HG03060 (cell line): ENCODE measurements around the gene CRKL.
"Not testable (repeated sequence)": the region's sequence is repeated elsewhere in the genome, so short reads cannot be mapped to it uniquely, and the experiment has no call there.

Source experiments
- ATAC-seq: cut with Tn5 transposase; IDR thresholded peaks from one replicate; pipeline ENCODE4 v1.9.1; 2021; ENCODE audit warnings: low read depth, moderate number of reproducible peaks; ENCODE audit not compliant: unreplicated experiment

CRKL gene

GRCh38 chr22:20930435-20930834, 13.2 kb downstream of the CRKL start:
- not testable (repeated sequence) for ATAC-seq

GRCh38 chr22:20931126-20931654, 14.0 kb downstream of the CRKL start:
- ATAC-seq: no peak

GRCh38 chr22:20933910-20934309, 16.7 kb downstream of the CRKL start:
- ATAC-seq: no peak

- not testable (repeated sequence) for ATAC-seq
Observed at GRCh38 chr22:20935049-20935448, 17.8 kb downstream of the CRKL start.

GRCh38 chr22:20935780-20936539, 18.8 kb downstream of the CRKL start:
- ATAC-seq: not testable (repeated sequence)

- no peak for ATAC-seq
Observed at GRCh38 chr22:20937031-20937793, 20.0 kb downstream of the CRKL start.

GRCh38 chr22:20937794-20938671, 20.8 kb downstream of the CRKL start:
- no peak for ATAC-seq

- not testable (repeated sequence) for ATAC-seq
Observed at GRCh38 chr22:20939457-20940185, 22.4 kb downstream of the CRKL start.

- ATAC-seq: no peak
Observed at GRCh38 chr22:20940186-20940651, 23.0 kb downstream of the CRKL start.

- ATAC-seq: no peak
Observed at GRCh38 chr22:20940904-20941385, 23.7 kb downstream of the CRKL start.

GRCh38 chr22:20942203-20942902, 25.1 kb downstream of the CRKL start:
- not testable (repeated sequence) for ATAC-seq

- ATAC-seq: no peak
Observed at GRCh38 chr22:20943104-20943933, 26.1 kb downstream of the CRKL start.

GRCh38 chr22:20944042-20944441, 26.8 kb downstream of the CRKL start:
- ATAC-seq: no peak

GRCh38 chr22:20945578-20945934, 28.3 kb downstream of the CRKL start:
- ATAC-seq: no peak

- no peak for ATAC-seq
Observed at GRCh38 chr22:20946080-20946986, 29.1 kb downstream of the CRKL start.

GRCh38 chr22:20946991-20947390, 29.8 kb downstream of the CRKL start:
- no peak for ATAC-seq

GRCh38 chr22:20948450-20948849, 31.2 kb downstream of the CRKL start:
- no peak for ATAC-seq
